GM19452 (cell line): ENCODE data around the gene OBSCN.

Experiments
- ATAC-seq: cut with Tn5 transposase; IDR thresholded peaks from one replicate; pipeline ENCODE4 v1.9.1; 2021; ENCODE audit not compliant: unreplicated experiment

The OBSCN gene

GRCh38 chr1:228364068-228364705, 156.3 kb downstream of the OBSCN start:
- ATAC-seq: no peak

DNA sequence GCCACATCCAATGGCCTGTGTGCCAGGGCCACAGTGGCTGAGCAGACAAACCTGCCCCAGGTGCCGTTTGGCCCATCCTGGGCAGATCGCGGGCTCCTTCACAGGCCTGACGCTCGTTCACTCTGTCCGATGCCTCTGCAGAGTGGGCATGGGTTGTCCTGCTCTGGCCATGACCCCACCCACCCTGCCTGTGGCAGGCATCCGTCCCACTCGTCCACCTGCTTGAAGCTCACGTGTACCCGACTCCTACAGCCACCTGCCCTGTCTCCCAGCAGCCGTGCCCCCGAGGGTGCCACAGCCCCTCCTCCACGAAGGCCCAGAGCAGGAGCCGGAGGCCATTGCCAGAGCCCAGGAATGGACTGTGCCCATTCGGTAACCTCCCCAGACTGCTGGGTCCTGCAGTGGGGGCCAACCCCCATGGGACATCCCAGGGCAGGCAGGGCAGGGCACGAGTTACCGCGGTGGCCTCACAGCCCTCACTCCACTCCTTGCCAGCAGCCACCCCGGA, 156.9 kb downstream of the OBSCN start:
- ATAC-seq: no peak

GRCh38 chr1:228365271-228366061, 157.6 kb downstream of the OBSCN start:
- no peak for ATAC-seq

- no peak for ATAC-seq
Measured at GRCh38 chr1:228366062-228366865, 158.4 kb downstream of the OBSCN start.

- ATAC-seq: no peak
Measured at GRCh38 chr1:228366866-228367741, 159.3 kb downstream of the OBSCN start.

DNA sequence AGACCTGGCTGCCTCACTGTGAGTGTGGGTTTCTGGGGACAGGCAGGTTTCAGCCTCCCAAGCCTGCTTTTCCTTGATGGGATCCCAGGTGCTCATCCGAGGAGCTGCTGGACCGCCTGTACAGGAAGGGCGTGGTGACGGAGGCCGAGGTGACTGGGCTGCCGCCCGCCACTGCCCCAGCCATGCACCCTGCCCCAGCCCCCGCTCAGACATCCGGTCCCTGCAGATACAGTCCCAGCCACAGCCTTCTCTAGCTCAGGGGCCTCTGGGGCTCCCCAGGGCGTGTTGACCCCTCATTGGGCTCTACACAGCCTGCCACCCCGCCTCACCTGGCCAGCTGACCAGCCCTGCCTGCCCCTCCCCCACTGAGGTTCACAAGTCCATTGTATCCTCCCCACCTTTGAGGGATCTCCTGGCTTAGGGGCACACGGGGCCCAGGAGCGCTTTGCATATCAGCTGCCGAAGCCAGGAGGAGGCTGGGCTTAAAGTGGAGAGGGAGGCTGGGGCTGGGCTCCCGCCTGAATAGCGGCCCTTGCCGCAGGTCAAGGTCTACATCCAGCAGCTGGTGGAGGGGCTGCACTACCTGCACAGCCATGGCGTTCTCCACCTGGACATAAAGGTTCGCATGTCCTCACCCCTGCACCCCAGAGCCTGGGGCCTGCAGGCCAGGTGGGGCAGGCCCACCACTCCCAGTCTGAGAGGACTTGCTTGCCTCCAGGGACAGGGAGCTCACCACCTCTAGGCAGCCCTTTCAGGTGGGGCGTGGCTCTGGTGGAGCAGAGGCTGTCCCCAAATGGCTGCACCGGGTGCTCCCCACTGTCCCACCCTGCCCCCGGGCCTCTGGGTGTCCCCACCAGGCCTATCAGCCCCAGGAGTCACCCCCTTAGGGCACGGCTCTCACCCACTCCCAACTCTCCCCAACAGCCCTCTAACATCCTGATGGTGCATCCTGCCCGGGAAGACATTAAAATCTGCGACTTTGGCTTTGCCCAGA, 160.3 kb downstream of the OBSCN start:
- no peak for ATAC-seq

GRCh38 chr1:228368801-228369607, 161.2 kb downstream of the OBSCN start:
- no peak for ATAC-seq

DNA sequence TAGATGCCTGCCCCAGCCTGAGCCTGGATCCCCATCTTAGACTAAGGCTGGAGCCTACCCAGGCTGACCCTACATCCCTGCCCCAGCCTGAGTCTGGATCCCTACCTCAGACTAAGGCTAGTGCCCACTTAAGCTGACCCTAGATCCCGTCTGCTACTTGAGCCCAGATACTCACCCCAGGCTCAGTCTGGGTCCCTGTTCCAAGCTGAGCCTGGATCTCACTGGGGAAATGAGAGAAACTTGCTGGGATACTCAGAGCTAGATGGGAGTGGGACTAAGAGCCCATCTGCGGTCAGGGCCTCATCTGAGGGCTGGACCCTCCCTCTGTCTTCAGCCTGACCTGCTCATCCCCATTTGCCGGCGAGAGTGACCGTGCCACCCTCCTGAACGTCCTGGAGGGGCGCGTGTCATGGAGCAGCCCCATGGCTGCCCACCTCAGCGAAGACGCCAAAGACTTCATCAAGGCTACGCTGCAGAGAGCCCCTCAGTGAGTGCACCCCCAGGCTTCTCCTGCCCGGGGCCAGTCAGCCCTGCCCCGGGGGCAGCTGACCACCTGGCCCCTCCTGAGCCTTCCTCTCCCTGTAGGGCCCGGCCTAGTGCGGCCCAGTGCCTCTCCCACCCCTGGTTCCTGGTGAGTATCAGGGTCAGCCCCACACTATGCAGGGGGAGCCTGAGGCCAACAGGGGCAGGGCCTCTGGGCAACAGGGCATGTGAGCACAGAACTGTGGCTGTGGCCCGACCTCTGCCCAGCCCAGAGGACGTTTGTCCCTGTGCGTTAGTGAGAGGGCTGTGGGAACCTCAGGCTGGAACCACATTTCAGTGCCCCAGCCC, 162.0 kb downstream of the OBSCN start:
- ATAC-seq: no peak

DNA sequence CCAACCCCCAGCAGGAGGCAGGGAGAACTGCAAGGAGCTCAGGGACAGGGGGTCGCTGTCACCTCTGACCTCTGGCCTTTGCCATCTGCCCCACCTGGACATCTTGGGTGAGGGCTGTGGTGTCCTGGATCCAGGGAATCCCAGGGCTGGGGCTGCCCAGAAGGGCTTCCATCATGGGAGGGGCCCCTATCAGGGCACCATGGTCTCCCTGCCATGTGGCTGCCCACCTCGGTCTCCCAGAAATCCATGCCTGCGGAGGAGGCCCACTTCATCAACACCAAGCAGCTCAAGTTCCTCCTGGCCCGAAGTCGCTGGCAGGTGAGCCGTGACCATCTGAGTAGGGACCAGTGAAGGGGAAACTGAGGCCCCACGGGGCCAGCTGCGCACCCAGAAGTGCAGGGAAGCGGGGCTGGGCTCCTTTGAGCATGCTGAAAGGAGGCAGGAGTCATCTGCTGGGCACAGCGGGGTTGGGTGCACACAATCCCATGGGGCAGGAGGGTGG, 162.6 kb downstream of the OBSCN start:
- no peak for ATAC-seq

DNA sequence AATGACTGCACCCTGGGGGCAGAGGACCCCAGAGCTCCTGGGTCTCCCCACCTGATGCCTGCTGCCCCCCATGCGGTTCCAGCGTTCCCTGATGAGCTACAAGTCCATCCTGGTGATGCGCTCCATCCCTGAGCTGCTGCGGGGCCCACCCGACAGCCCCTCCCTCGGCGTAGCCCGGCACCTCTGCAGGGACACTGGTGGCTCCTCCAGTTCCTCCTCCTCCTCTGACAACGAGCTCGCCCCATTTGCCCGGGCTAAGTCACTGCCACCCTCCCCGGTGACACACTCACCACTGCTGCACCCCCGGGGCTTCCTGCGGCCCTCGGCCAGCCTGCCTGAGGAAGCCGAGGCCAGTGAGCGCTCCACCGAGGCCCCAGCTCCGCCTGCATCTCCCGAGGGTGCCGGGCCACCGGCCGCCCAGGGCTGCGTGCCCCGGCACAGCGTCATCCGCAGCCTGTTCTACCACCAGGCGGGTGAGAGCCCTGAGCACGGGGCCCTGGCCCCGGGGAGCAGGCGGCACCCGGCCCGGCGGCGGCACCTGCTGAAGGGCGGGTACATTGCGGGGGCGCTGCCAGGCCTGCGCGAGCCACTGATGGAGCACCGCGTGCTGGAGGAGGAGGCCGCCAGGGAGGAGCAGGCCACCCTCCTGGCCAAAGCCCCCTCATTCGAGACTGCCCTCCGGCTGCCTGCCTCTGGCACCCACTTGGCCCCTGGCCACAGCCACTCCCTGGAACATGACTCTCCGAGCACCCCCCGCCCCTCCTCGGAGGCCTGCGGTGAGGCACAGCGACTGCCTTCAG, 163.3 kb downstream of the OBSCN start:
- ATAC-seq: no peak

GRCh38 chr1:228371741-228372182, 163.9 kb downstream of the OBSCN start:
- no peak for ATAC-seq

DNA sequence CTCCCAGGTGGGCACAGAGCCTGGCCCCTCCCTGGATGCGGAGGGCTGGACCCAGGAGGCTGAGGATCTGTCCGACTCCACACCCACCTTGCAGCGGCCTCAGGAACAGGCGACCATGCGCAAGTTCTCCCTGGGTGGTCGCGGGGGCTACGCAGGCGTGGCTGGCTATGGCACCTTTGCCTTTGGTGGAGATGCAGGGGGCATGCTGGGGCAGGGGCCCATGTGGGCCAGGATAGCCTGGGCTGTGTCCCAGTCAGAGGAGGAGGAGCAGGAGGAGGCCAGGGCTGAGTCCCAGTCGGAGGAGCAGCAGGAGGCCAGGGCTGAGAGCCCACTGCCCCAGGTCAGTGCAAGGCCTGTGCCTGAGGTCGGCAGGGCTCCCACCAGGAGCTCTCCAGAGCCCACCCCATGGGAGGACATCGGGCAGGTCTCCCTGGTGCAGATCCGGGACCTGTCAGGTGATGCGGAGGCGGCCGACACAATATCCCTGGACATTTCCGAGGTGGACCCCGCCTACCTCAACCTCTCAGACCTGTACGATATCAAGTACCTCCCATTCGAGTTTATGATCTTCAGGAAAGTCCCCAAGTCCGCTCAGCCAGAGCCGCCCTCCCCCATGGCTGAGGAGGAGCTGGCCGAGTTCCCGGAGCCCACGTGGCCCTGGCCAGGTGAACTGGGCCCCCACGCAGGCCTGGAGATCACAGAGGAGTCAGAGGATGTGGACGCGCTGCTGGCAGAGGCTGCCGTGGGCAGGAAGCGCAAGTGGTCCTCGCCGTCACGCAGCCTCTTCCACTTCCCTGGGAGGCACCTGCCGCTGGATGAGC, 164.5 kb downstream of the OBSCN start:
- no peak for ATAC-seq

GRCh38 chr1:228373004-228373680, 165.3 kb downstream of the OBSCN start:
- no peak for ATAC-seq

DNA sequence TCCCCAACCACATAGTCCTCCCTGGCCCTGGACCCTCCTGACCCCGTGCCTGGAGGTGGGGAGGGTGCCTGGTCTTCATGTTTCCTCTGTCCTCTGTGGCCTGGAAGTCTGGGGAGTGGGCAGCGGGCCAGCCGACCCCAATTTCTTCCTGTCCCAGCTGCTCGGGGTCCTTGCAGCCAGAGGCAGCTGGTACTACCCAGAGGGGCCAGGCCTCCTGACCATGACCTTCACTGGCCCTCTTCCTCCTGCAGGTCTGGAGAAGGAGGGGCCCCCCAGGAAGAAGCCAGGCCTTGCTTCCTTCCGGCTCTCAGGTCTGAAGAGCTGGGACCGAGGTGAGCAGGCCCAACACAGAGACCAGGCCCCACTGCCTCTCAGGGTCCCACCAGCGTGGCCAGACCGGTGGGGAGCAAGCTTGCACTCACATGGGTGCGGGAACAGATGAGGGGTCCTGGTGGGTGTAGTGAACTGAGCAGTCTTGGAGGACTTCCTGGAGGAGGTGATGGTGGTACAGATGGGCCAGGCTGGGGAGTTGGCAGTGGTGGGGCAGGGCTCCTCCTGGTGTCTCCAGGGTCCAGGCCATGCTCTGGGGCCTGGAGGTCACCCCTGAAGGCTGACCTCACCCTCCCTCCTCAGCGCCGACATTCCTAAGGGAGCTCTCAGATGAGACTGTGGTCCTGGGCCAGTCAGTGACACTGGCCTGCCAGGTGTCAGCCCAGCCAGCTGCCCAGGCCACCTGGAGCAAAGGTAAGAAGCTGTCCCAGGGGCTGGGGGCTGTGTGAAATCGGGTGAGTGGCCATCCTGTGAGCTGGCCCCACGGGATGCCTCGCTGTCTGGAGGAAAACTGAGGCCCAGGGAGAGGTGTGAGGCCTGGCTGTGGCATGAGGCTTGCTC, 166.1 kb downstream of the OBSCN start:
- ATAC-seq: no peak
